ENCODE results near the gene BTBD9. TPM values are rescaled to one million over a fixed set of nuclear protein-coding genes. Genes with fewer than 3 reads are reported as not detected.

Gene BTBD9
- total and polyA plus RNA-seq, 9 of the 15 experiments (the other 6 are each of a cell fraction or from before 2014, with no cell fraction given): 0.08 to 1.6 (median 0.58) TPM

GRCh38 chr6:38525888-38526287 is 113.8 kb downstream of the BTBD9 start (continued):
- TF ChIP-seq FOXO4 (CRISPR knock-in tag; IDR thresholded peaks at IDR 0.05): no peak

- Histone ChIP-seq H3K27me3 (ENCODE audit: control insufficient read depth in 2 of 2, insufficient read depth in 2 of 2, low read length in 2 of 2) (peaks cover 2 to 7% of the 10 kb centered on the region in 2 experiments; a peak in 2 of 5 replicates), H3K9ac (ENCODE audit: insufficient read depth in 1 of 2, low read depth in 2 of 2, low read length in 2 of 2) (no peak overlapping the region), H3K4me2 (ENCODE audit: insufficient read depth, low read length) (no peak overlapping the region), H3K9me1 (ENCODE audit: control insufficient read depth, insufficient read depth, low read length) (no peaks in the 10 kb centered on the region), H2AFZ (ENCODE audit: low read depth, low read length) (no peak overlapping the region), H3K4me3 (no peak overlapping the region), H3K27ac (ENCODE audit: extremely low read depth, low read depth, low read length) (no peak overlapping the region), H3K4me1 (replicated peaks in 1 of 2; ENCODE audit: control insufficient read depth in 2 of 2, insufficient read depth in 2 of 2, low read length in 2 of 2) (no peaks in the 10 kb centered on the region), H3K36me3 (ENCODE audit: control insufficient read depth, insufficient read depth, low read length) (no peaks in the 10 kb centered on the region), H3K79me2 (ENCODE audit: control insufficient read depth, insufficient read depth, low read length) (no peaks in the 10 kb centered on the region), H3K9me3 (replicated peaks; ENCODE audit: control insufficient read depth, insufficient read depth, low read depth, low read length) (no peaks in the 10 kb centered on the region), H4K20me1 (replicated peaks; ENCODE audit: control insufficient read depth, insufficient read depth, low read length) (no peaks in the 10 kb centered on the region)
- ChIA-PET POLR2A (interaction anchor here (1.2 to 1.4 kb wide), 2 partner anchors 9 to 10 kb away, joined by 3 to 4 read pairs; no protein-coding TSS in a partner anchor), CTCF (ENCODE audit: low intra/inter-chr PET ratio) (no interaction called here)
- no peak for FAIRE-seq
- 0% methylated on average over 3 of the region's 3 CpGs for WGBS (ENCODE audit: insufficient coverage, low coverage, missing lambda C conversion rate)
- intact Hi-C loops (cut with micrococcal nuclease) (no loop called here), in situ Hi-C loops (cut with MboI) (no loop called here)
- no peak for TF ChIP-seq TBP (optimal IDR thresholded peaks at IDR 0.05; ENCODE audit: low read depth, low read length)
- BruUV-seq (replicated peaks): no TSS peak
- ATAC-seq: no peak
- DNase-seq (ENCODE audit: extremely low read depth in 1 of 4, low spot score in 3 of 4): no peak
Observed at GRCh38 chr6:38524436-38525145, 115.1 kb downstream of the BTBD9 start.
